GM18867 (cell line): Measurements from ENCODE around the gene TMCC1.
"Not testable (repeated sequence)": the region's sequence is repeated elsewhere in the genome, so short reads cannot be mapped to it uniquely, and the experiment has no call there.

Source experiments
- ATAC-seq: cut with Tn5 transposase; IDR thresholded peaks from one replicate; pipeline ENCODE4 v1.9.1; 2021; ENCODE audit warnings: mild to moderate bottlenecking, moderate library complexity; ENCODE audit not compliant: unreplicated experiment

The TMCC1 gene

GRCh38 chr3:129735638-129736037, 157.9 kb downstream of the TMCC1 start:
- no peak for ATAC-seq

DNA sequence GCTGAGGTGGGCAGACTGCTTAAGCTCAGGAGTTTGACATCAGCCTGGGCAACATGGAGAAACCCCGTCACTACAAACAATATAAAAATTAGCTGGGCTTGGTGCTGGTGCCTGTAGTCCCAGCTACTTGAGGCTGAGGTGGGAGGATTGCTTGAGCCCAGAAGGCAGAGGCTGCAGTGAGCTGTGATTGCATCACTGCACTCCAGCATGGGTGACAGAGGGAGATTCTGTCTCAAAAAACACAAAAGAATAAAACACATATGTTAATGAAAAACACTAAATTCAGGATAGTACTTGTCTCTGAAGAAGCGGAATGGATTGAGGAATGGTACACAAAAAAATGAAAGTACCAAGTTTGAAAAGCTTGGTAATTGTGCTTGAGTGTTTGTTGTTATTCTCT, 159.1 kb downstream of the TMCC1 start:
- ATAC-seq, result no peak

DNA sequence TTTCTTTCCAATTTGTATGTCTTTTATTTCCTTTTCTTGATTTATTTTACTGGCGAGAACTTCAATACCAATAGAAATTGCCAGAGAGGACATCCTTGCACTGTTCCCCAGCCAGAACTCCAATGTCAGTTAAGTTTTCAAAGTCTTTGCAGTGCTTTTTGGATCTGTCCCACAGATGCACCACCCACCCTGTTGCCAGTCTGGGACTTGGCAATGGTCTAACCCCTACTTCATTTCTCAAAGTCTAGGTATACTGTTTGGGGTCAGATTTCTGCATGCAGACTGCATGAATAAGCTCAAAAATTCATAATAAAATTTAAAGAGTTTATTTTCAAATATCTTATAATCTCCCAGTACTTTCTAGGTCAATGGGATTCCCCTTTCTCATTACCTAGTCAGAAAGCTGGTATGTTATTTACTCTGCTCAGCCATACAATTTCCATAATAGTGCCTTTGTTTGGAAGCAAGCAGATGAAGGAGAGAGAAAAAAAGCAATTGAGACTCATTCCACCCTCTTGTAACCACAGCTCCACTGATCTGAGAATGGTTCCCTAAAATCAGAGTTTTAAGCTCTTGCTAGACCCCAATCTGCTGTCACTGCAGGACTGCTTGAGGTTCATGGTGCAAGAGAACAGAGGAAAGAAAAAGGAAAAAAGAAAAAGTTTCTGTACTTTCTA, 161.2 kb downstream of the TMCC1 start:
- no peak for ATAC-seq

DNA sequence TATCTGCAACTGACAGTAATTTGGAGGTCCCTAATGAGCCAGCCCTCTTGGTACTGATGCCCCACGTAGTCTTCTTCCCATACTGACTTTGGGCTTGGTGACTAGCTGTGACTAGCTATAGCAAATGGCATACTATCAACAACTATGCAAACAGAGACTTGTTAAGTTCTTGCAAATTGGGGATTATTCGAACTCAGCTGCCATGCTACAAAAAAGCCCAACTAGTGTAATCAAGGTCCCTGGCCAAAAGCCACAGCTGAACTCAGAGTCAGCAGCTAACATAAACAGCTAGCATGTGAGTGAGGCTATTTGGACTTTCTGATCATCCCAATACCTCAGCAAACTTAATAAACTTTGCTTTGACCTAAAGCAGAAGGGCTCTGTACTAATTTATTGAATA, 165.8 kb downstream of the TMCC1 start:
- no peak for ATAC-seq

DNA sequence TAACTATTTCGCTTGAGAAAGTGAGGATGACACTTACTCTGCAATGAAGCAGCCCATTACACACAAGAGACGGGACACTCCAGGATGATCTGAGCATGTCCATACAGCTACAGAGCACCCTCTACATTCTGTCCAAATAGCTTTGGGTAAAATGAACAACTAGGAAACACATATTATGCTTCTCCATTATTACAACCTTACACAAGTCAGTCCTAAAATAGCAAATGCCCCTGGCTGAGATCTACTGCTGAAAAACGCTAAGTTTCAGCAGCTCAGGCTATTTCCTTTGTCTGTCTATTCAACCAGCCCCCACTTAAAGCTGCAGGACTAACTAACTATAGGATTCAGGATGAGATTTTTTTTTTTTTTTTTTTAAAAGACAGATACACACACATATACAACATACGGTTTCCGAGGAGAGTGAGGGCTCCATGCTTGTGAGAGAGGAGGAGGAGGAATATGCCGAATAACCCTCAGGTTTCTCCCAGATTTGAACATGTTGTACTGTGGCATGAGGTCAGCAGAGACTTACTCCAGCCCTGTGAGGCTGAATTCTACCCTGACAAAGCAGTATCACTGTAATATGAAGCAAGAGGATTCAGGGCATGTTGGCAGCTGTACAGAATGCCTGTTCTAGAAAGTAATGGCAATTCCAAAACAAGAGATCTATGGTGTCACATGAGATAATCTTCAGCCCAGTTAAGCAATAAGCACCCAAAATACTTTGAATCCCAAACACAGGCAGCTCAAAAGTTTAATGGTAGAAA, 169.8 kb downstream of the TMCC1 start:
- no peak for ATAC-seq

GRCh38 chr3:129722527-129722926, 171.0 kb downstream of the TMCC1 start:
- ATAC-seq, result no peak

DNA sequence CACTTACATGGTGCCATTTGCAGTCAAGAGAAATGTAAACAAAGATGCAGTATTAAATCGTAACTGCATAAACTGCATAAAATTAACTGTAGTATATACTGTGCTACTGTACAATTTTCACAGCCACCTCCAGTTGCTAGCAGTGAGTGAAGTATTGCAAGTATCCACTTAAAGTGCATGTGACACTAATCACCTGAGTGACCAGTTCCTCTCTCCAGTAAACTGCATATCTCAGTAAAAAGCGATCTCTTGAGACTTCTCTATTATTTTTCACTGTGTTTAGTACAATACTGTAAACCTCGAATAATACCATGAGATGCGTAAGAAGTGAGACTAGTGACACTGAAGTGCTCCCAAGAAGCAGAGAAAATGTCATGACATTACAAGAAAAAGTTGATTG, 175.3 kb downstream of the TMCC1 start:
- no peak for ATAC-seq

DNA sequence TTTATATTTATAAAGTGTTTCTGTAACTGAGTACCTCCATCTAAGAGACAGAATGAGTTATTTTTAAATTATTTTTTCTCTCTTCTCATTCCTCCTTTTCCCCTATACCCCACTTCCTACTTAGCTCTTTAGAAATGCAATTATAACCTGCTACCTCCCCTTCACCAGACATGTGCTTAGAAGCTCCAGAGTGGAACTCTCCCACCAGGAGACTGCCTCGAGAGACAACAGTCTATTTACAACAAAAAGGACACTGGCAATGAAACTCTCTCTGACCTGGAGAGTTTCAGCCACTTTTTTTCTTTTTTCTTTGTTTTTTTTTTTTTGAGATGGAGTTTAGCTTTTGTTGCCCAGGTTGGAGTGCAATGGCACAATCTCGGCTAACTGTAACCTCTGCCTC, 177.7 kb downstream of the TMCC1 start:
- ATAC-seq, result no peak

GRCh38 chr3:129708328-129708861, 185.1 kb downstream of the TMCC1 start:
- ATAC-seq, result no peak

- ATAC-seq, result no peak
Measured at GRCh38 chr3:129705274-129705673, 188.2 kb downstream of the TMCC1 start.

DNA sequence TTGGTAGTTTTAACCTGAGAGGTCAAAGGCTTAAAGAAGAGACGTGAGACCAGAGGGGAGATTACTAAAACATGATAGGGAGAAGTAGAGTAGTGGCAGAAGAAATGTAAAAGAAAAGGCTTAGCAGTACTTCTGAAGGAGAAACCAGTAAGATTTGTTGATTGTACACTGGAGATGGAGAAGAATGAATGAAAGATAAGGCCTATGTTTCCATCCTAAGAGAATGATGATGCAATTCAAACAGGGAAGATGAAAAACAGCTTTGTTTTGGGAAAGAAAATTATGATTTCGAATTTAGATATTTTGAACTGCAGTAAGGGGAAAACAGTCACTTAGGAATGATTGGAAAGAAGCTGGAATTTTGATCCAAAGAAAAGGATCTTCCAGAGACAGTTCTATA, 189.6 kb downstream of the TMCC1 start:
- ATAC-seq, result no peak

GRCh38 chr3:129702934-129703712, 190.4 kb downstream of the TMCC1 start:
- ATAC-seq, result no peak

GRCh38 chr3:129701161-129701560, 192.3 kb downstream of the TMCC1 start:
- ATAC-seq, result no peak

DNA sequence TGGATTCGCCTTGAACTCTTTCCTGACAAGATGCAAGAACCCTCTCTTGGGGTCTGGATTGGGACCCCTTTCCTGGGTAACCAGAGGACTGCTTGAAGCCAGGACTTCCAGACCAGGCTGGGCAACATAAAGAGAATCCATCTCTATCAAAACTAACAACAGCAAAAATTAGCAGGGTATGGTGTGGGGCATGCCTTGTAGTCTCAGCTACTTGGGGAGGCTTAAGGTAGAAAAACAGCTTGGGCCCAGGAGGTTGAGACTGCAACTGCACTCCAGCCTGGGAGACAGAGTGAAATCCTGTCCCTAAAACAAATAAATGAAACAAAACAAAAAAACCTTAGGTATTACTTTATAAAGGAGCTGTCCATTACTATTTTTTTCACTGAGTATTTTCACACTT, 193.9 kb downstream of the TMCC1 start:
- ATAC-seq, result no peak

DNA sequence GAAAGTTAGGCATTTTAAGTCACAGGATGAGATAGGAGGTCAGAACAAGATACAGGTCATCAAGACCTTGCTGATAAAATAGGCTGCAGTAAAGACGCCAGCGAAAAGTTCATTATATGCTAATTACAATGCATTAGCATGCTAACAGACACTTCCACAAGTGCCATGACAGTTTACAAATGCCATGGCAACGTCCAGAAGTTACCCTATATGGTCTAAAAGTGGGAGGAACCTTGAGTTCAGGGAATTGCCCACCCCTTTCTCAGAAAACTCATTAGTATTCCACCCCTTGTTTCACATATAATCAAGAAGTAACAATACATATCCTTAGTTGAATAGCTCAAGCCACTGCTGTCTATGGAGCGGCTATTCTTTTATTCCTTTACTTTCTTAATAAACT, 194.3 kb downstream of the TMCC1 start:
- ATAC-seq, result no peak

- ATAC-seq, result no peak
Measured at GRCh38 chr3:129697229-129697969, 196.1 kb downstream of the TMCC1 start.

- ATAC-seq, result not testable (repeated sequence)
Measured at GRCh38 chr3:129696430-129696829, 197.1 kb downstream of the TMCC1 start.

- no peak for ATAC-seq
Measured at GRCh38 chr3:129695230-129695629, 198.3 kb downstream of the TMCC1 start.

DNA sequence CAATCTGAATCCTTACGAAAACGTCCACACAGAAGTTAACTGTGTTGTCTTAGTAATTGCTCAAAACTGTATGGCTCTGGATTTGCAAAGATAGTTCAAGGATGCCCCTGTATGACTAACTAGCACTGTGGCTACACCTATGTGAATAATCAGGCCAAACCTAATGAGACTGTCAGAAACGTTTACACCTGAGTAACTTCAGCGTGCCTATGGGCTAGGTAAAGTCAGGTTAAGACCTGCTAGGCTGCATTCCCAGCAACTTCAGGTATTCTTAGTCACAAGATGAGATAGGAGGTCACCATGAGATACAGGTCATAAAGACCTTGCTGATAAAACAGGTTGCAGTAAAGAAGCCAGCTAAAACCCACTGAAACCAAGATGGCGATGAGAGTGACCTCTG, 199.3 kb downstream of the TMCC1 start:
- no peak for ATAC-seq

DNA sequence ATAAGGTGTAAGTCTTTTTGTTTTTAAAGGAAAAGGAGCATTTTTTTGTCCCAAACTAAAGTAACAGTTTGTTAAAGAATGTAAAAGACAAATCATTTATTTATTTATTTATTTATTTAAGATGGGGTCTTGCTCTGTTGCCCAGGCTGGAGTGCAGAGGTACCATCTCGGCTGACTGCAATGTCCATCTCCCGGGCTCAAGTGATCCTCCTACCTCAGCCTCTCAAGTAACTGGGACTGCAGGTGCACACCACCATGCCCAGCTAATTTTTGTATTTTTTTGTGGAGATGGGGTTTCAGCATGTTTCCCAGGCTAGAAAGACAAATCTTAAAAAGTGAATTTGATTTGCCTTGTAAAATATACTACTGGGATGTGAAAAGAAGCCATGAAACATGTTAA, 200.8 kb downstream of the TMCC1 start:
- ATAC-seq, result no peak

DNA sequence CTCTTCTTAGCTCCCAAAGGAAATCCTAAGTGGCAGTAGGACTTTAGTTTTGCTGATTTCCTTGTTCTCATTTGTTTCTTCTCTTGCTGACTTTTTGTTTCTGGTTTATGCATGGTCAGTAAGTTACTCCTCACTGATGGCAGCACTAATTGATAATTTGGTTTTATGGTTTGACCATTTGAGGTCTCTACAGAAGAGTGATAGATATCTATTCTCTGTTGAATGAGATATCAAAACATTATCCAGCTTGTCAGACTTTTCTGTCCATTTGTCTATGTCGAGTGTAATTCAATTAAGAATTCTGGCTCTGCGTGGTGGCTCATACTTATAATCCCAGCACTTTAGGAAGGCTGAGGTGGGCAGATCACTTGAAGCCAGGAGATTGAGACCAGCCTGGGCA, 202.5 kb downstream of the TMCC1 start:
- no peak for ATAC-seq
